CD4-positive, alpha-beta T cell treated with Interleukin-2 at 100 ng/mL for 4 hours (primary cell): Measurements from ENCODE around the gene CFAP73.
A peak's percentile ranks its signal among the peaks of the same experiment; 100 is the strongest.
"Not testable (repeated sequence)": the region's sequence is repeated elsewhere in the genome, so short reads cannot be mapped to it uniquely, and the experiment has no call there.

Experiments used
- DNase-seq: peaks from one replicate; pipeline ENCODE4 v3.0.0-alpha.2; 2020; ENCODE audit warnings: low spot score

CFAP73 gene

DNA sequence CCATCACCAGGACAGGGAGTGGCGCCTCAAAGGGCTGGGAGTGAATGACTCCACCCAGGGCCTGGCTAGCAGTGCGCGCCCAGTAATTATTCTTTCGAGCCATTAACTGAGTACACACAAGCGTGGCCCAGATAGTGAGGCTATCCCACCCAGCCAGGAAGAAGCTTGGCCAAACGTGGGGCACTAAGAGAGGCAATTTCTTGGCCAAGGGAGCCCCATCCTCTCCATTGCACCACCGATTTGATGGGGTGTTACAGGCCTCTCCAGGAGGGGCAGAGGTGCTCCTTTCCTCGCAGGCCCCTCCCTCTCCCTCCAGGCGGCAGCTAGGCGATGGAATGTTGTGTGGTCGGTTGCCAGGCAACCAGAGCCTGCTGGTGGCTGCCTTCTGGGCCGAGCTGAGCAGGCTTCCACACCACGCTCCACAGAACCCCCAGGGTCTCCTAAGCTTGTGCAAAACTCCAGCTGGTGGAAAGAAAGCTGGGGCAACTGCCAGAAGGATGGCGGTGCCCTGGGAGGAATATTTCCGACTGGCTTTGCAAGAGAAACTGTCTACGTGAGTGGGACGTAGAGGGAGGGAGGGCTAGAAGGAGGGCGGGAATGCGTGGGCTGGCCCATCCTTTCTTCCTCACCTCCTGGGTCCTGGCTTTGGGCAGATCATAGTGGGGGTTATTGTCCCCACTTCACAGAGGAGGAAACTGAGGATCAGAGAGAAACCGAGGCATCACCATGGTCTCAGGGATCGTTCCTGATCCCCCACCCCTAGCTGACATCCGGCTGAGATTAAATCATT lies at the start of gene CFAP73:
CFAP73 (plus strand) TSS at position 364 of the 790 bp plus-strand sequence; CDS start at position 498, 134 bp downstream.
- no peak for DNase-seq

DNA sequence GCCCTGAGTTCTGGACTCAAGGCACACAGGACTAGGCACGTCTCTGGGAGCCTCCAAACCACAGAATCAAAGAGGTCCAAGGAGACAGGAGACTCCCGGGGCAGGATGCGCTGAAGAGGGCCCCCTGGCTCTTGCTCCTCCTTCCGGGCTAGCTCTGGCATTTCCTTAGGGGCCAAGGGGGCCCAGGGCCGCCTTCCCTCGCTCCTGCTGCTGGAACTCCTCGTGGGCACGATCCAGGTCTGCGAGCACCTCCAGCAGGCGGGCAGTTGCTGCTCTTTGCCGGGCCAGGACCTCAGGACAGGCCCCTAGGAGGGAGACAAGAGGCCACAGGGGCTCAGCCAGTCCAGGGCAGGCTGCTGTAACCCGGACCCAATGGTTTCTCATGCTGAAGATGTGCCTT lies 49.8 kb upstream of the CFAP73 start:
- no peak for DNase-seq

DNA sequence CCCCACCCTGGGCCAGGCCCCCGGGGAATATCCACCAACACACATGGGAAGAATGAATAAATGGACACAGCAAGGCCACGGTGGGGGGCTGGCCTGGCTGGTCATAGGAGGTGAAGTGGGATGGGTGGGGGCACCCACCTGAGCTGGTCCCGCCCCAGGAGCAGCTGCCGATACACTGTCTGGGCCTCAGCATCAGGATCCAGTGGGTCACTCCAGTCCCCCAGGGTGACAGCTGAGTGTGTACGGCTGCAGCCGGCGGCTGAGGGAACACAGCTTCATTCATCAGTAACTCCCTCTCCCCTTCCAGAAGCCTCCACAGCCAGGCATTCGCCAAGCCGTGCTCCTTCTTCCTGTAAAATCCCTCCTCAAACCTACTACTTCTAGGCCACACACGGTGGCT lies 47.8 kb upstream of the CFAP73 start:
- DNase-seq = no peak

DNA sequence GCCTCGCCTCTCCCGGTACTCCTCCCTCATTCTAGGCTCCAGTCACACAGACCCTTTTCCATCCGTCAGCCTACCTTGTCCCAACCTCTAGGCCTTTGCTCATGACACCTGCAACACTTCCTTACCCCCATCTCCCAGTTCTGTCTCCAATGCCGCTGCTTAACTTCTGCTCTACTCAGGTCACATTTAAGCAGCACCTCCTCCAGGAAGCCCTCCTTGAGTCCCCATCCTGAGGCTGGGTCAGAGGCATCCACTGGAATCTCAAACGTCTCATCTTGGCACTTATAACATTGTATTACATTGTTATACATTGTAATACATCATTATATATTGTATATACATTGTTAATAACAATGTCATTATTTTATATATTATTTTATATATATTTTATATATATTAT lies 46.7 kb upstream of the CFAP73 start:
- DNase-seq = no peak

DNA sequence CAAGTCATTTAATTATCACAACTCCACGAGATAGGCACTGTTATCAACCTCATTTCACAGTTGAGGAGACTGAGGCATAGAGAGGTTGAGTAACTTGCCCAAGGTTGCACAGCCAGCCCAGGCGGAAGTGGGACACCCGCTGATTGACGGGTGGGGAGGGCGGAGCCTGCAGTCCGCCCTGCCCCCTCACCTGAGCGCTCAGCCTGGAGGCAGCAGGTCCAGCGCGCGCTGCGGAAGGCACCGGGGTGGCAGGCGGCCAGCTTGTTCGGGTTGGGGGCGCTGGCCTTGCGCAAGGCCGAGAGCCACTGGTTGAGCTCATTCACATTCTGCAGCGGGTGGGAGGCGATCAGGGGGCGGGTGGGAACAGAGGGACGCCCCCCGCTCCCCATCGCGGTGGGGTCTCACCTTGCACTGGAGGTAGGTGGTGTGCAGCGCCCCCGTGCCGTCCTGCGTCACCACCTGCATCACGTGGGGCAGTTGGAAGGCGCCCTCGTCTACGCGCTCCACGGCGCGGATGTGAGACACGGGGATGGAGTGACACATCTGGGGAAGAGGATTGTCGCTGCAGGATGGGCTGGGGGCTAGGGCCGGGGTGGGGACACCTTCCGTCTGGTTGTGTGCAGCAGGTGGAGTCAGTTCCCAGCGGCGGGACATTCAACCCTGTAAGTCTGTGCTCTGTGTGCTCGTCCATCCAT lies 45.6 kb upstream of the CFAP73 start:
- DNase-seq = peak; percentile 60

DNA sequence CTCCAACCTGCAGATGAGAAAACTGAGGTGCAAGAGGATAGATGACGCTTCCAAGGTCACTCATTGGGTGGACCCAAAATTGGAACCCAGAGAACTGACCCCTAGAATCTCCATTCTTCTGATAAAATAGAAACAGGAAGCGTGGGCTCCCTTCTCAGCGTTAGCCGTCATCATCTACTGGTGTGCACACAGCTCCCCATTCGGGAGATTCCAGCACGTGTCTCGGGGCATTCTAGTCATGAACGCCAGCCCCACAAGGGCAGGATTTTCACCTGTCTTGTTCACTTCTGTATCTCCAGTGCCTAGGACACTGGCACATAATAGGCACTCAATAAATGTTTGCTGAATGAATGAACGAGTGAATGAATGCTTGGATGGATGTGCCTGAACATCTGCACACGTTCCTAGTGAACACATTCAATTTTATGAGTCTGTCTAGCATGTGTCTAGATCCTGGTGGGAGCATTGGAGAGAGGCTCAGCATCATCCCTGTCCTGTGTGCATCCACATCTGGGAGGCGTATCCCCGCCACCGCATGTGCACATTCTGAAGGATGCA lies 44.5 kb upstream of the CFAP73 start:
- no peak for DNase-seq

DNA sequence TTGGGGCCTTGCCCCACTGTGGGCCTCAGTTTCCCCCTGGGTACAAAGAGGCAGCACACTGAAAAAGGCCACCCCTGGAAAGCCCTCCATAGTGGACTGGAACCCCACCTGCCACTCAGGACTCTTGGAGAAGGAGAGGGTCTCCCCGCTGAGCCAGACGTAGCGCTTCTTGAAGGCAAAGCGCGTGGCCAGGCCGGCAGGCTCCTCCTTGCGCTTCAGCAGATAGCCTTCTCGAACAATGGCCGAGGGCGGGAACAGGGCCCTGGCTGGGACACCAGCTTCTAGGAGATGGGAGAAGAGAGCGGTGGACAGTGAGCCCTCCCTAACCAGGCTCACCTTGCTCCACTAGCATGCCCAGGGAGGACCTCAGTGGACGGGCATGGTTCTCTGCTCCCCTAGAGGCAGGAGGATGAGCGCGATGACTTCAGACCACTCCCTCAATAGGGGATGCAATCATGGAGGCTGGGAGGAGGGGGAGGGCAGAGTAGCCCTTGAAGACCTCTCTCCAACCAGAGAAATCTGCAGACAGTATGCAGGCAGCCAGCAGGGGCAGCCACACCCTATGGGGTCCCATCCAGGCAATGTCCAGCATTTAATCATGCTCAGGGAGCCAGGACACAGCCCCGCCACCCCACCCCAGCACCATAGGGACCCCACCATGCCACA lies 43.8 kb upstream of the CFAP73 start:
- DNase-seq = no peak

DNA sequence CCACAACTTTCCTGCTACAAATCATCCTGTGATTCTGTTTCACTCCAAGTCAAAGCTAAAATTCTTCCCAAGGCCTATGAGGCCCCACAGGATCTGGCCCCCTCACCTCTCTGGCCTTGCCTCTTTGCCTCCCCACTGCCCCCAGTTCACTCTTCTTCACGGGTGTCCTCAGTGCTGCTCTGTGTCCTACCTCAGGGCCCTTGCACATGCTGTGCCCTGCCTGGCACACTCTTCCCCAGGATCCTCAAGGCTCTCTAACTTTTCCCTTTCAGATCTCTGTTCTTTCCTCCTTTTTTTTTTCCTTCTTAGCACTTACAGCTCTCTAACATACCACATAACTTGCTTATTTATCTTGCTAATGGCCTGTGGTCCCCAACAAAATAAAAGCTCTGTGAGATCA lies 43.2 kb upstream of the CFAP73 start:
- no peak for DNase-seq

DNA sequence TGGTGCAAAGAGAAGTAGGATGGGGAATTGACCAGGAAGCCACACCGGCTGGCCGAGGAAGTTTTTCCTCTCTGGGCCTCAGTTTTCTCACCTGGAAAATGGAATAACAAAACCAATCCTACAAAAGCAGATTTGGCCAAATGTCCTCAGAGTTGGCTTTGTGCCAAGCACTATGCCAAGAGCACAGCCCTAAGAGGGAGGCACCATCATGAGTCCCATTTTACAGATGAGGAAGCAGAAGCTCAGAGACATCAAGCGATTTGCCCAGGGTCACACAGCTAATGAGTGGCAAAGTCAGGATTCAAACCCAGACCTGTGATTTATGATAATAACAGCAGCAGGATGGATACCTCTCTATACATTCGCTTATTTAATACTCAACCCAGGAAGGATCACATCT lies 41.2 kb upstream of the CFAP73 start:
- no peak for DNase-seq

DNA sequence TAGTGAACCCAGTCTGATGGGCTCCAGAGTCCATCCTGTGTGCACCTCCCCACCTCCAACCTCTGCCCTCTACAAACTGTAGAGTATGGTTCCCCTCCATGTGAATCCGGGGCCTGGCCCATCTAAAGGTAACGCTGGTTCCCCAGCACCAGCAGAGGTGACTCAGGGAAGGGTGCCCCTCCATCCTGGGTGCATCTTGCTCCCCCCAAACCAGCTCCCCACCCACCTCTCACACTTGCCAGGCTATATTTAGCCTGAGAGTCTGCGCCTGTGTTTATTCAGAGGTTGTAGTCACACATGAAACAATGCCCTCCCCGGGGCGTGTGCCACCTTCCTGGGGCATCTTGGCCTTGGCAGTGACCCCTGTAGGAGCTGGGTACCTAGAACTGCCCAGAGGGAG lies 40.2 kb upstream of the CFAP73 start:
- no peak for DNase-seq

DNA sequence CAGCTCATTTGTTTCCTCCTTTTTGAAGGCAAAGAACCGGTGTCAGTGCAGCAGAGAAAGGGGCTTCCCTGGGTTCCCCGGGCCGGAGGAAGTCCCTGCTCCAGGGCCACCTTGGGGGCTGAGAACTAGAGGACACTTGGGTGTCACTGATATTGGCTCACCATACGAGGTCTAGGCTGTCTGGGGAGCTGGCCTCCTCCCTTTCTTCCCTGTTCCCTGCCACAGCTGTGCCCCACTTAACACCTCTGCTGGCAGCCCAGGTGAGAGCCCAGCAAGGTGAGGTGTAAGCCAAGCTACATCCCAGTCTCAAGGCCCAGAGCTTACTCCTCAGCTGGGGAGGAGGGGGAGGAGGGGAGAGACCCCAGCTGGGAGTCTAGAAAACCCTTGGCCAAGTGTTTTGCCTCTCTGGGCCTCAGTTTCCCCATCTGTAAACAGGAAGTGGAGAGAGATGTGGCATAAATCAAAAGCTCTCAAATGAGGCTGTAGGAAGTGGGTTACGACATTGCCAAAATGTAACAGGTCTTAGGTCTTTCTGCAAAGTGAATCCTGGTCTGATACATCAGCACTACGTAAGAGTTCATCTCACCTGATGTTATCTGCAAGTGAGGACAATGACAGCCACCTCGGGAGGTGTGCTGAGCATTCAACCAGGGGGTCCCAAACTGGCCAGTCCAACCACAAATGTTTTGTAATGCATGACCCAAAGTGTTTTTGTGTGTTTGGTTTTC lies 39.5 kb upstream of the CFAP73 start:
- no peak for DNase-seq

DNA sequence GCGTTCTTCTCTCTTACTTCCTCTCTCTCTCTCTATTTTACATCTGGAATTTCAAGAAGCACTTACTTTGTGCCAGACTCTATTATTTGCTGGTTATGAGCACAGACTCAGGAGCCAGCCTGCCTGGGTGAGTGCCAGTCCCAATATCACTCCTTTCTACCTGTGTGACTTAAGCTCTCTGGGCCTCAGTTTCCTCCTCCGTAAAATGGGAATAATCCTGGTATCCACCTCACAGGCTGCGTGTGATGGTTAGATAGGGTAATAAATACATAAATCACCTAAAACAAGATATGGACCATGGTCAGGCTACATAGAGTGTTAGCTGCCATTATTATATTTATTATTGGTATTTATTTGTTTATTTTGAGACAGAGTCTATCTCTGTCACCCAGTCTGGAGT lies 38.3 kb upstream of the CFAP73 start:
- DNase-seq = no peak

DNA sequence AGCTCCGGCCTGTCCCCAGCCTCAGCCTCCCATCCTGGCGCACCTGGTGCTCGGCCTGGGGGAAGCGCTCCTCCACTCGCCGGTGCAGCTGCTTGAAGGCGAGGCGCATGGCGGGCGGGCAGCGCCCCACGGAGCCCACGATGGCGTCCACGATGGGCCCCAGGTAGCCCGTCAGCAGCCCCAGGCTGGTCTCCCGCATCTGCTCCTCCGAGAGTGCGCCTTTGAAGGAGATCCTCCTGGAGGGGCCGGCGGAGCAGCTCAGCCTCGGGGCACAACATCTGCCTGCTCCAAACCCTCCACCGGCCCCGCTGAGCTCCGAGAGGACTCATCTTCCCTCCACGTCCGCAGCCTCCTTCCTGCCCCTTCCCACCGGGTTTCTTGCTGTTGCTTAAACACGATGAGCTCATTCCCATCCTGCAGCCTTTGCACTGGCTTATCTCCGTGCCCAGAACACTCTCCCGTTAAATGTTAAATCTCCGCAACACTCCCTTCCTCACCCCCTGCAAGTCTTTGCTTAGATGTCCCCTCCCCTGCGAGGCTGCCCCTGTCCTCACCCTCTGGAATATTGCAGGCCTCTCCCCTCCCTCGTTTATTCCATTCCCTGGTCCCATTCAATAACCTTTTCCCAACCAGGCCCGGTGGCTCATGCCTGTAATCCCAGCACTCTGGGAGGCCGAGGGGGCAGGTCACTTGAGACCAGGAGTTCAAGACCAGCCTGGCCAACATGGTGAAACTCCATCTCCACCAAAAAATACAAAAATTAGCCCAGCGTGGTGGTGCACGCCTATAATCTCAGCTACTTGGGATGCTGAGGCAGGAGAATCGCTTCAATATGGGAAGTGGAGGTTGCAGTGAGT lies 37.3 kb upstream of the CFAP73 start:
- DNase-seq = no peak

DNA sequence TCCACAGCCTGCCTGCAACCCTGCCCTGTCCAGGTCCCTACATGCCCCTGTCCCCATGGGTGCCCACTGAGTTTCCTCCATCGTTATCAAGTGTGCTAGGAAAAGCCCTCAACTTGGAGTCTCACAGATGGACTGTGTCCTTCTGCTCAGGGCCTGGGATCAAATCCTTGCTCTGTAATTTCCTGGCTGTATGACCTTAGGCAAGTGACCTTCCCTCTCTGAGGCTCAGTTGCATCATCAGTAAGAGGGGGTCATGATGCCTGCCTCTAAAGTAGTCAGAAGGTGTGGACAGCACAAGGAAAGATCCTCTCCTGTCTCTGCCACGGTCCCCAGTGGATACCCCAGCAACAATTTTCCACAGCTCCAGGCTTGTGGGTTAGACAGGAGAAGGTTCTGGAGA lies 36.1 kb upstream of the CFAP73 start:
- no peak for DNase-seq

DNA sequence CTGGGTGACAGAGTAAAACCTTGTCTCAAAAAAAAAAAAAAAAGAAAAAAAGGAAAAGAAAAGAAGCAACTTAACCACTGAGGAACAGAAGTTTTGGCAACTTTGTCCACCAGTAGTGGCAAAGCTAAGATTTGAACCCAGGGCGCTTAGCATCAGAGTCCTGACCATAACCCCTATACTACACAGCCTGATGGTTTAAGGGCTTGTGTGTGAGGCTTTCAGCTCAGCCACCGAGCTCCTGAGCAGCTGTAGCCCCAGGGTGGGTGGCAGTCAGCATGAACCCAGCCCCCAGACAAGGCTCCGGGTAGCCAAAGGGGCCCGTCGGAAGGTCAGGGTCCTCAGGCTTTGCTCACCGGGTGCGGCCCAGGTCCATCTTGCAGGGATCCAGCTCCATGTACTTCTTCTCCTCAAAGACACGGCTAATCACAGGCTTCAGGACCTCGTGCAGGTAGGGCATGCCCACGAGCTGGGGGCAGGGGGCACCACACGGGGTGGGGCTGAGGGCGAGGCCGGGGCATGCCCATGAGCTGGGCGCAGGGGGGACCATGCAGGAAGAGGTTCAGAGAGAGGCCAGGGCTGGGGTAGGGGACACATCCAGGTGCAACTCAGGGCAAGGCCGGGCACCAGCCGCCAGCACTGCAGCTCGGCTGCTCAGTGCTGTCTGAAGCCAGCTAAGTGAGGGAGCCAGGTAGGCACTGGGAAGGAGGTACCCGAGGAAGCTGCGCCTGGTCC lies 34.9 kb upstream of the CFAP73 start:
- DNase-seq = no peak

DNA sequence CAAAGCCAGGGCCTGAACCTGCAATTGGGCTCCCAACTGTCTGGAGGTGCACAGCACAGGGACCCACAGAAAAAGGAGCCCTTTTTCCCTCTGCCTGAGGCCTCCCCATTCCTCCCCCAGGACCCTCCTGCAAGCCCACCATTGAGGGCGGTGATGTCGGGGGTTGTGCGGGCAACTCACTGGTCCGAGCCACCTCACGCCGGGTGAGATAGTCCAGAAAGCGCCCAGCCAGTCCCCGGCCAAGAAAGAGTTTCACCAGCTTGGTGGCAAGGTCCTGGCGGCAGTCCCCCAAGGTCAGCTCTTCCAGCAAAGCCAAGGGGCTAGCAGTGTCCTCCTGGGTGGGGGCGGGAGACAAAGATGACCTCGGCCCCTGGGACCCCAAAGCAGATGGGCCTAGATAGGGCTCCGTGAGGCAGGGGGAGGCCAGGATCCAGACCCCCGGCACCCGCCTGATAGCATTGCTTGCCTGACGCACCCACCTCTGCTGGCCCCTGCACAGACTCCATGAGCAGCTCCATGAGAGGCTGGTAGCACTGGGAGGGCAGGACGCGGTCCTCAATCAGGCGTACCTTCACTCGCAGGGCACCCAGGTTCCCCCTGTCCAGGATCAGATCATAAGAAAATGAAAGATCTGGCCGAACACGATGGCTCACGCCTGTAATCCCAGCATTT lies 33.9 kb upstream of the CFAP73 start:
- DNase-seq = no peak

DNA sequence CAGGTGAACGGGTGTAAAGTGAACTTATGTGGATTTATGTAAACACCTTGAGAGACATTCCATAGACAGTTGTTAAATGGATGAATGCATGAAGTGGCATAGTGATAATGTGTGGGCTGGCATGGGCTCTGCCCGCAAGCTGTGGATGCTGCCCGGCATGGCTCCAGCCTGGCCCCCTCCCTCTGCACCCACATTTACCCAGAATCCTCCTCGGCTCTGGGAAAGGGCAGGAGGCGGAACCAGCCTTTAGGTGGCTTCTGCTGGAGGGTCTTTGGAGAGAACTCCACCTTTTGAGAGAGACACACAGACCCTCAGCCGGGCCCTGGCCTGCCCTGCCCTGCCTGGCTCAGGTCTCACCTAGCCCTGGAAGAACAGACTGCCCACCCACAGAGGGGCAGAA lies 32.6 kb upstream of the CFAP73 start:
- no peak for DNase-seq

DNA sequence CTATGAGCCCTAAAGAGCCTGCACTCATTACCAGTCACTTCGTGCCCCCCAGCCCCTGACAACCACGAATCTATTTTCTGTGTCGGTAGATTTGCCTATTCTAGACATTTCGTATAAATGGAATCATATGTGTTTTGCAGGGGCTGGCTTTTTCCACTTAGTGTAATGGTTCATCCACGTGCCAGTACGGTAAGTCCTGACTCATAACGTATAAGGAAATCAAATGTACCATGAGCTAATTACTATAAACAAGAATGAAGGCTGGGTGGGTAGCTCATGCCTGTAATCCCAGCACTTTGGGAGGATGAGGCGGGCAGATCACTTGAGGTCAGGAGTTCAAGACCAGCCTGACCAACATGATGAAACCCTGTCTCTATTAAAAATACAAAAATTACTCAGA lies 31.8 kb upstream of the CFAP73 start:
- not testable (repeated sequence) for DNase-seq

DNA sequence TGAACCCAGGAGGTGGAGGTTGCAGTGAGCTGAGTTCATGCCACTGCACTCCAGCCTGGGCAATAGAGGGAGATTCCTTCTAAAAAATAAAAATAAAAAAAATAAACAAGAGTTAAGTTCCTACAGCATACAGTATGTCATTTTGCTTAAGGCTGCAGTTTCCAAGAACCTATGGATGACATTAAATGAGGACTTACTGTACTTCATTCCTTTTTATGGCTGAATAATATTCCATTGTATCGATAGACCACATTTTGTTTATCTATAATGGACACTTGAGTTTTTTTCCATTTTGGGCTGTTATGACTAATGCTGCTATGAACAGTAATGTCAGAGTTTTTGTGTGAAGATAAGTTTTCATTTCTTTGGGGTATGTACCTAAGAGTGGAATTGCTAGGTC lies 31.4 kb upstream of the CFAP73 start:
- no peak for DNase-seq
